ENCODE measurements around the gene MYO5B.

The MYO5B gene

GRCh38 chr18:50014606-50015005 lies 180.3 kb downstream of the MYO5B start:
- TF ChIP-seq, protein P1, sequence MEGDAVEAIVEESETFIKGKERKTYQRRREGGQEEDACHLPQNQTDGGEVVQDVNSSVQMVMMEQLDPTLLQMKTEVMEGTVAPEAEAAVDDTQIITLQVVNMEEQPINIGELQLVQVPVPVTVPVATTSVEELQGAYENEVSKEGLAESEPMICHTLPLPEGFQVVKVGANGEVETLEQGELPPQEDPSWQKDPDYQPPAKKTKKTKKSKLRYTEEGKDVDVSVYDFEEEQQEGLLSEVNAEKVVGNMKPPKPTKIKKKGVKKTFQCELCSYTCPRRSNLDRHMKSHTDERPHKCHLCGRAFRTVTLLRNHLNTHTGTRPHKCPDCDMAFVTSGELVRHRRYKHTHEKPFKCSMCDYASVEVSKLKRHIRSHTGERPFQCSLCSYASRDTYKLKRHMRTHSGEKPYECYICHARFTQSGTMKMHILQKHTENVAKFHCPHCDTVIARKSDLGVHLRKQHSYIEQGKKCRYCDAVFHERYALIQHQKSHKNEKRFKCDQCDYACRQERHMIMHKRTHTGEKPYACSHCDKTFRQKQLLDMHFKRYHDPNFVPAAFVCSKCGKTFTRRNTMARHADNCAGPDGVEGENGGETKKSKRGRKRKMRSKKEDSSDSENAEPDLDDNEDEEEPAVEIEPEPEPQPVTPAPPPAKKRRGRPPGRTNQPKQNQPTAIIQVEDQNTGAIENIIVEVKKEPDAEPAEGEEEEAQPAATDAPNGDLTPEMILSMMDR (IDR thresholded peaks at IDR 0.05; ENCODE audit: low read depth, low read length): no peak
- Histone ChIP-seq H3K27me3 (ENCODE audit: insufficient read depth, low read depth, severe bottlenecking) (no peaks in the 10 kb centered on the region), H3K4me3 (ENCODE audit: low read depth, low read length) (no peak overlapping the region), H3K9me3 (ENCODE audit: severe bottlenecking) (no peaks in the 10 kb centered on the region), H3K36me3 (no peaks in the 10 kb centered on the region), H3K27ac (no peak overlapping the region)
- no peak for DNase-seq

GRCh38 chr18:50013363-50014138 lies 181.4 kb downstream of the MYO5B start:
- TF ChIP-seq, protein P1 (IDR thresholded peaks at IDR 0.05; ENCODE audit: low read depth, low read length): no peak

DNA sequence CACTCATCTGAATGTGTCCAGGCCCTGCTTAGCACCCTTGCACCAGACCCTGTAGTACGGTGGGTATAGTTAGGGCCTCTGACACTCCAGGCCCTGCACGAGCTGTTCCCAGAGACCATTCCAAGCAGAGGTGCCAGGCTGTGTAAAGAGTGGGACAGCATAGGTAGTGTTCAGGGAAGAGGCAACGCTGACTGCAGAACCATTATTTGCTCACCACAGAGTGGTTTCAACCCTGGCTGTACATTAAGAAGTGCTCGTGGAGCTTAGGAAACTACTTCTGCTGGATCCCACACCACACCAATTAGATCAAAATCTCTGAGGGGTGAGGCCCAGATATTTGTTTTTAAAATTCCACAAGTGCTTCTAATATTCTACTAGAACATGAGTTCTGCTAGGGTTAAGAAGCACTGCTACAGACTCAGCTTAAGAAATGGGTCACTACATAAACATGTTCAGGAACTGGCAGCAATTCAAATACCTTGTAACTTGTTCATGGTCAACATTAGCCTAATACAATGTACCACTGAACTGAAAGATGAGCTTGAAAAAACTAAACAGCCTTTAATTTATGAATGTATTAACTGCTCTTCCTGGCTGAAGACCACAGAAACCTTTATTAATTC lies 183.0 kb downstream of the MYO5B start:
- Histone ChIP-seq H3K27ac (no peak overlapping the region), H3K36me3 (no peaks in the 10 kb centered on the region), H3K4me3 (ENCODE audit: low read depth, low read length) (no peak overlapping the region), H3K27me3 (ENCODE audit: insufficient read depth, low read depth, severe bottlenecking) (no peaks in the 10 kb centered on the region), H3K9me3 (ENCODE audit: severe bottlenecking) (no peaks in the 10 kb centered on the region)
- no peak for DNase-seq
- TF ChIP-seq, protein P1 (IDR thresholded peaks at IDR 0.05; ENCODE audit: low read depth, low read length): no peak

More at GRCh38 chr18:50013363-50014138, 181.4 kb downstream of the MYO5B start:
- Histone ChIP-seq H3K27ac (no peak overlapping the region), H3K4me3 (ENCODE audit: low read depth, low read length) (no peak overlapping the region), H3K27me3 (ENCODE audit: insufficient read depth, low read depth, severe bottlenecking) (no peaks in the 10 kb centered on the region), H3K36me3 (no peaks in the 10 kb centered on the region), H3K9me3 (ENCODE audit: severe bottlenecking) (no peaks in the 10 kb centered on the region)
- no peak for DNase-seq

- Histone ChIP-seq H3K27ac (no peak overlapping the region), H3K4me3 (ENCODE audit: low read depth, low read length) (no peak overlapping the region), H3K36me3 (no peaks in the 10 kb centered on the region), H3K27me3 (ENCODE audit: insufficient read depth, low read depth, severe bottlenecking) (no peaks in the 10 kb centered on the region), H3K9me3 (ENCODE audit: severe bottlenecking) (no peaks in the 10 kb centered on the region)
- DNase-seq: peak; percentile 74
- TF ChIP-seq, protein P1 (IDR thresholded peaks at IDR 0.05; ENCODE audit: low read depth, low read length): peak; percentile 95
Observed at GRCh38 chr18:50009773-50010335, 185.1 kb downstream of the MYO5B start.

DNA sequence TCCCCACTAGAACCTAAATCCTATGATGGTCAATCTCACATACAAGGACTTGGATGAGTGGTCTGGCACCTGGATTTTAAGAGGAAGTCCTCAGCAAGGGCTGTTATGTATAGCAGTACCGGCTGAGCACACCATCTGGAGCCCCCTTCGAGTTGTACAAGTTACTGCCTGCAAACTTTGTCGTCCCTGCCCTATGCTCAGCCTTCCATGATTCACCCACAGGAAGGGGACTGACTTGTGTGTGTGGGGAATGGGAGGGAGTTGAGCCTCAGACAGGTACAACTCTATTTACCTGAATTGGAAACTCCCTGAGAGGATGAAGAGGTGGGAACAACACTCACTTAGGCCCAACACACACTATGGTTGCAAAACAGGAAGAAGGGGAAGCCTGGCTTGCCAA lies 186.6 kb downstream of the MYO5B start:
- H3K36me3 ChIP-seq: no peaks in the 10 kb centered on the region
- no peak for DNase-seq

More for the DNA sequence above, 186.6 kb downstream of the MYO5B start:
- Histone ChIP-seq H3K27me3 (ENCODE audit: insufficient read depth, low read depth, severe bottlenecking) (no peaks in the 10 kb centered on the region), H3K4me3 (ENCODE audit: low read depth, low read length) (no peak overlapping the region), H3K27ac (no peak overlapping the region), H3K9me3 (ENCODE audit: severe bottlenecking) (no peaks in the 10 kb centered on the region)
- TF ChIP-seq, protein P1 (IDR thresholded peaks at IDR 0.05; ENCODE audit: low read depth, low read length): no peak
